ENCODE measurements around the gene KRTAP9-9. TPM values are rescaled to one million over a fixed set of nuclear protein-coding genes. Genes with fewer than 3 reads are reported as not detected.

Gene KRTAP9-9
- total RNA-seq, 1 experiment from 2014 or later = not detected

- no peak overlapping the region for H4K5ac ChIP-seq (ENCODE audit: insufficient read length, low read depth, low read length)
- H3K27me3 ChIP-seq (ENCODE audit: insufficient read depth, low read length) = no peaks in the 10 kb centered on the region
- DNase-seq = no peak
- H3K9me3 Mint-ChIP-seq = no peaks in the 10 kb centered on the region
- H3T11ph ChIP-seq (ENCODE audit: low read length) = no peak overlapping the region
- H3K4me1 ChIP-seq (ENCODE audit: insufficient read depth, low read length) = no peaks in the 10 kb centered on the region
- H3K14ac ChIP-seq (ENCODE audit: insufficient read depth, low read length) = no peak overlapping the region
- no peak overlapping the region for H2AK5ac ChIP-seq (ENCODE audit: insufficient read length, low read length)
- H3K56ac ChIP-seq (ENCODE audit: insufficient read length, low read depth, low read length) = no peak overlapping the region
- no peaks in the 10 kb centered on the region for H3K9me3 ChIP-seq (ENCODE audit: control insufficient read depth, low read depth, low read length)
- no peak overlapping the region for H3K4ac ChIP-seq (ENCODE audit: low read depth, low read length)
- H3K79me2 ChIP-seq (ENCODE audit: insufficient read depth, low read length) = no peaks in the 10 kb centered on the region
- H2BK20ac ChIP-seq (ENCODE audit: low read depth, low read length, poor library complexity, severe bottlenecking) = no peak overlapping the region
- H3K23me2 ChIP-seq (ENCODE audit: insufficient read length, low read depth, low read length, poor library complexity, severe bottlenecking) = no peaks in the 10 kb centered on the region
- no peak overlapping the region for H2BK120ac ChIP-seq (ENCODE audit: low read depth, low read length, poor library complexity, severe bottlenecking)
- H3K18ac ChIP-seq (ENCODE audit: insufficient read length, low read depth, low read length) = no peak overlapping the region
- no peak overlapping the region for H2BK12ac ChIP-seq (ENCODE audit: insufficient read length, low read depth, low read length)
- H3K4me2 ChIP-seq (ENCODE audit: insufficient read depth, insufficient read length, low read length) = no peak overlapping the region
- no peak for TF ChIP-seq CTCF (conservative IDR thresholded peaks at IDR 0.05)
- H3K4me1 Mint-ChIP-seq = no peaks in the 10 kb centered on the region; a peak in 1 of 4 replicates
- H2AFZ ChIP-seq (ENCODE audit: low read length) = no peak overlapping the region
- H4K20me1 ChIP-seq (ENCODE audit: control insufficient read depth, insufficient read depth, insufficient read length) = no peaks in the 10 kb centered on the region
- H3K9ac ChIP-seq (ENCODE audit: extremely low read depth, insufficient read length, low read length) = no peak overlapping the region
- no peak overlapping the region for H3K27ac ChIP-seq (ENCODE audit: insufficient read length, low read depth, low read length)
- no CpG with 5 or more reads among the region's 3 CpGs for WGBS (ENCODE audit: extremely low coverage, insufficient read length, low lambda C conversion rate)
- no peaks in the 10 kb centered on the region for H3K79me1 ChIP-seq (ENCODE audit: insufficient read depth, low read depth, low read length, poor library complexity, severe bottlenecking)
- no peak overlapping the region for H3K27ac Mint-ChIP-seq
- H3K23ac ChIP-seq (ENCODE audit: insufficient read length, low read depth, low read length) = no peak overlapping the region
- H4K91ac ChIP-seq (ENCODE audit: insufficient read length, low read depth, low read length) = no peak overlapping the region
- H3K27me3 Mint-ChIP-seq (ENCODE audit: low read depth) = peaks cover 8% of the 10 kb centered on the region
- H2BK15ac ChIP-seq (ENCODE audit: low read depth, low read length) = no peak overlapping the region
- H3K4me3 Mint-ChIP-seq = no peak overlapping the region
- no peak overlapping the region for H2BK5ac ChIP-seq (ENCODE audit: insufficient read length, low read length)
- H4K8ac ChIP-seq (replicated peaks; ENCODE audit: insufficient read length, low read depth, low read length) = no peak overlapping the region
- H3K36me3 Mint-ChIP-seq (ENCODE audit: insufficient read depth in 1 of 3, low read depth in 3 of 3) = no peaks in the 10 kb centered on the region
Observed at GRCh38 chr17:41264599-41264998, 9.4 kb downstream of the KRTAP9-9 start.
